ENCODE measurements around the gene WNK2.

Gene WNK2

GRCh38 chr9:93185266-93186214 is 1.6 kb downstream of the WNK2 start:
- no peak for DNase-seq (ENCODE audit: low spot score)

GRCh38 chr9:93186215-93186945 is 2.4 kb downstream of the WNK2 start:
- DNase-seq (ENCODE audit: low spot score): no peak

DNA sequence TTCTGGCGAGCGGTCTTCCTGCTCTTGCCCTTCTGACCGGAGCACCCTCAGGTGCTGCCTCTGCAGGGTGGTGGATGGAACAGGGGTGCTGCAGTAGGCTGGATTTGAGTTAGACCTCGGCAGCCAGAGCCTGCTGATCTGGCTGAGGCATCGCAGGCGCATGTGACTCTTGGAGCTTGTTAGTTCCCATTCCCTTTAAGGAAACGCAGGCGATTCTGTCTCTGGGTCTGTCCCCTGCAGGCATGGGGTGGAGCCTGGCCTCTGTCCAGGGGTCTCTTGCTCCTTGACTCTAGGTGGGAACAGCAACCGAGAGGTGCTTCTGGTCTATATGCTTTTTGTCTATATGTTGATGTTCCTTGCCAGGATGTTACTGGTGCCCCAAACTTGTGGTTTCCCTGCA is 3.1 kb downstream of the WNK2 start:
- no peak for DNase-seq (ENCODE audit: low spot score)

DNA sequence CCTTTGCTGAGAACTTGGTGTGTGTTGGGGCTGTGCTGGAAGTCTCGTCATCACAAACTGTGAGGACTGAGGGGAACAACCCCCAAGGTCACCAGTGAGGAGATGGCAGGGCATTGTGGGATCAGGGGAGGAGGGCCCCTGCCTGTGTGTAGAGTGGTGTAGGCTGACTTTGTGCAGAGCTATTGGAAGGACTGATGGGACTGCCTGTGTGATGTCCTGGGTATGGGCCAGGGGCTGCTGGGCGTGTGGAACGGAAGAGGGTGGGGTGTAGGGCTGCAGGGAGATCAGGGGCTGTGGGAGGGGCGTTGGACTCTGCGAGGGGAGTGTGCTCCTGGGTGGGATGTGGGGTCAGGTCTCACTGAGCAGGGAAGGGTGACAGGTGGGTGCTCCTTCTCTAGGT is 3.6 kb downstream of the WNK2 start:
- no peak for DNase-seq (ENCODE audit: low spot score)

- DNase-seq (ENCODE audit: low spot score): no peak
Measured at GRCh38 chr9:93188426-93189368, 4.8 kb downstream of the WNK2 start.

DNA sequence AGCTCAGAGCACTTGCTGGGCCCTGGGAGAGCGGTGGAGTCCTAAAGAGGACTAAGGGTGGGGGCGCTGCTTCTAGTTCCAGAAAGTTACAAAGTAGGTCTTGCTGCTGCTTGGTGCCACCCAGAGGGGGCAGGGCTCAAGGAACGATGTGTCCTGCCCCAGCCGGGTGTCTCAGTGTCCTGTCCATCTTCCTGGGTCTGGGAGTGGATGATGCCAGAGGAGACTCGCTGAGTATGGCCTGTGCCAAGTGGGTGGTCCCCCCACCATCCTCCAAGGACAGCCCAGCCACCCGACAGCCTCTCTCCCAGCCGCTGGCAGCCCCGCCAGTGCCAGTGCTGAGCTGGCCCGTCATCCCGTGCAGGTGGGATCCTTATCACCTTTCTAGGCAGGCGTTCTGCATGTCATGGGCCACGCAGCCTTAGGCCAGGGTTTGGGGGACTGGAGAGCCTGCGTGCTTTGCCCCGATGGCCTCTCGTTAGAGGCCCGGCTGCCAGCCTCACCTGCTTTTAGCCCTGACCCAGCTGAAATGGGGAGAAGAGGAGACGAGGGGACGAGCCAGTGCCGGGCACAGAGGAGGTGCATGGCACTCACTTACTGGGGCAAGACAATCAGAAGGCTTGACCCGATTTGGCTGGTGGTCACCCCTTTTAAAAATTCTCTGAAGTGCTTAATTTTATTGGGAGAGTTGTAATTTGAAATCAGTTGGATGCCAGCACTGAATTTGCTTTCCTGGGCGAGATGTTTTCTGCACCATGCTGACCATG is 5.6 kb downstream of the WNK2 start:
- no peak for DNase-seq (ENCODE audit: low spot score)

DNA sequence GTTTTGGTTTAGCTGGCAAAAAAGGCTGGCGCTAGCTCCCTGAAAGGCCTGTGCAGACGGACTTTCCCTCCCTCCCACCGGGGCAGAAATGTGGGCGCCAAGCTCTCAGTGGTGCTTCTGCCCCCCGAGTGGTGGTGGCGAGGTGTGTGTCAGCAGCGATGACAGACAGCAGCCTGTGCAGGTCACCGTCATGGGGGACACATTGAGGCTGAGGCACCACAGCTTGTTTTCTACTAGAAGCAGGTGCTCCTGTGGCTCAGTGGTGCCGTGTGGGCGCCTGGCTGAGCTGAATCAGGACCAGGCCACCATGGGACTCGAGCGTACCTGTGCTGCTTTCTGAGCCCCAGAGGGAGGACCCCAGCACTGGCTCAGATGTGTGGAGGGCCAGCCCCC is 6.2 kb downstream of the WNK2 start:
- no peak for DNase-seq (ENCODE audit: low spot score)

DNA sequence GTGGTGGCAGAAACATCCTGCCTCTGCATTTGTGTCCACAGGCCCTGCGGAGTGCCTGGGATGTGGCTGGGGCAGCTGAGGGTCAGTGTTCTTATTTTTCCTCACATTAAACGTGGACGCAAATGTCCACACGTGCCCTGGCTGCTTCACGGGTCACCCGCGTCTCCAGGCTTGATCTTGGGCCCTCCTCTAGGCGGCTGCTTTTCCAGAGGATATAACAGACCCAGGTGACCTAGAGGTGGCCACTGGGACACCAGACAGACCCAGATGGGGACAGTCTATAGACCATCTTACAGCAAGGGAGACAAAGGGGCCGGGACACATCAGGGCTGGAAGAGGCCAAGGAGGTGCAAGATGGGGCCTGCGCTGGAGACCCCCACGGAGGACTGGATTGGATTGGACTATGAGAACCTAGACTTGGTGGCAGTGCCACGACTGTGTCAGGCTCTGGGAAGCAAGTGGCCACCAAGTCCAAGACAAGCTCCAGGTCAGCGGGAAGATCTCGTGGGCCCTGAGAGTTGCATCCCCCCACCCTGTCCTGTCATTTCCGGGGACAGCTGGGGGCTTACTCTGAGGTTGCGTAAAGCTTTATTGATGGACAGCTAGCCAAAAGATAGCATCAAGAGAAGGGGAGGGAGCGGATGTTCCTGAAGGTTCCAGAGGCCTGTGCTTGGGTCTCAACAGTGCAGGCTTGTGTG is 6.9 kb downstream of the WNK2 start:
- DNase-seq (ENCODE audit: low spot score): no peak

DNA sequence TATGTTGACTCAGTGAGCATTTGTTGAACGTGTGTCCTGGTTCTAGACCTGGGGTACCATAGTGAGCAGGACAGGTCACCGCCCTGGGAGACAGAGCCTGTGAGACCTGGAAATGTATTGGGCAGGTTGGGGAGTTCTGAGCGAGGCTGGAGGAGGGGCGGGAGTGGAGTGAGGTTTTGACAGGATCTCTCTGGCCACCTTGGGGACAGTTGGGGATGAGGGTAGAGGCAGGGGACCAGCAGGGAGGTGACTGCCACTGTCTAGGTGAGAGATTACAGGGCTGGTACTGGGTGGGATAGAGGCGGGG is 7.4 kb downstream of the WNK2 start:
- no peak for DNase-seq (ENCODE audit: low spot score)

- no peak for DNase-seq (ENCODE audit: low spot score)
Measured at GRCh38 chr9:93192721-93193387, 8.9 kb downstream of the WNK2 start.

- no peak for DNase-seq (ENCODE audit: low spot score)
Measured at GRCh38 chr9:93193388-93194220, 9.7 kb downstream of the WNK2 start.

DNA sequence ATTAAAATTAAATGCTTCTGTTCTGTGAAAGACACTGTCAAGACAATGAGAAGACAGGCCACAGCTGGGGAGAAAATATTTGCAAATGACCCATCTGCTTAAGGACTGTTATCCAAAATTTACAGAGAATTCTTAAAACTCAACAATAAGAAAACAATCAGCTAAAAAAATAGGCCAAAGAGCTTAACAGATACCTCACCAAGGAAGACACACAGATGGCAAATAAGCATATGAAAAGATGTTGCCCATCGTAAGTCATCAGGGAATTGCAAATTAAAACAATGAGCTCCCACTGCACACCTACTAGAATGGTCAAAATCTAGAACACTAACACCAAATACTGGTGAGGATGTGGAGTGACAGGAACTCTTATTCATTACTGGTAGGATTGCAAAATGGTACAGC is 10.3 kb downstream of the WNK2 start:
- DNase-seq (ENCODE audit: low spot score): no peak

DNA sequence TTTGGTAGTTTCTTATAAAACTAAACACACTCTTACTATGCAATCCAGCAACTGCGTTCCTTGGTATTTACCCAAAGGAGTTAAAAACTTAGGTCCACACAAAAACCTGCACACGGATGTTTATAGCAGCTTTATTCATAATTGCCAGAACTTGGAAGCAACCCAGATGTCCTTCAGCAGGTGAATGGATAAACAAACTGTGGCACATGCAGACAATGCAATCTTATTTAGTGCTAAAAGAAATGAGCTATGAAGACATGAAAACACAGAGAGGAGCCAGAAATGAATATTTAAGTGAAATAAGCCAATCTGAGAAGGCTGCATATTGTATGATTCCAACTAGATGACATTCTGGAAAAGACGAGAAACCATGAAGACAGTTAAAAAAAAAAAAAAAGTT is 10.7 kb downstream of the WNK2 start:
- DNase-seq (ENCODE audit: low spot score): no peak

DNA sequence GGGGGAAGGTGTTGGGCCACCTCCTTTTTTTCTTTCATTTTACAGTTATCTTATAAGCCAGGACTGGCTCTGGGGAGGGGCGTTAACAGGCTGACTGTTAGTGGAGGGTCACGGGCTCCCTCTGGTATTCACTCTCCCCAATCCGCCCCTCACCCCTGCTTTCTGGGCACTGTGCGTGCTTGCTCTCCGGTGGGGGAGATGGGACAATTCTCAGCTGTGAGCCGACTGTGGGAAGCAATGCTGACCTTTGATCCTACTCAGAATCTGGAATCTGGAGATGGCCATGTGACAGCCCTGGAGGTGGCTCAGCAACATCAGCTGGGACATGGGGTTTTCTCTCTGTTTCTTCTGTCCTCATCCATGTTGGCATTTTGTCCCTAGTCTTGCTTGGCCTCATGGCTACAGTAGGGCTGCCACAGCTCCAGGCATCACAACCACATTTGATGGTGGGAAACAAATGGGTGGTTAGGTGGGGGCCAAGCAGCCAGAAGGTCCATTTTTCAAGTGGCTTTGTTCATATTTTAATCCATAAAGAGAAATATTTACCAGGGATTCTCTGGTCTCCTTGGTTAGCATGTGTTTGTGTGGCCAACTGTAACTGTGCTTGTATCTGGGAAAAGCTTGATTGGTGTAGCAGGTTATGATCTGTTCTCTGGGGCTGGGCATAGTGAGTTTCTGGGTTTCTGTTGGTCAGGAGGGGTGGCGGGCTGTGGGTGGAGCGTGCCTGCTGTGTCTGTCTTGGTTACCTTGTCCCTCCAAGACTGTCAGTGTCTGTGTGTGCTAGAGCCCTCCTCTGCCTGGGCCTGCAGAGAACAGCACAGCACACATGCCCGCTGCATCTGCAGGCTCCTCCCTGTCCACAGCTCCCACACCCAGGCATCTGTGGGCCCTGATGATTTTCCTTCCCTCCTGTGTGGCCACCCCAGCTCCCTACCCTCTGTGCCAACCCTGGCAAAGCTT is 12.4 kb downstream of the WNK2 start:
- DNase-seq (ENCODE audit: low spot score): no peak

- DNase-seq (ENCODE audit: low spot score): no peak
Measured at GRCh38 chr9:93197670-93198069, 13.7 kb downstream of the WNK2 start.

DNA sequence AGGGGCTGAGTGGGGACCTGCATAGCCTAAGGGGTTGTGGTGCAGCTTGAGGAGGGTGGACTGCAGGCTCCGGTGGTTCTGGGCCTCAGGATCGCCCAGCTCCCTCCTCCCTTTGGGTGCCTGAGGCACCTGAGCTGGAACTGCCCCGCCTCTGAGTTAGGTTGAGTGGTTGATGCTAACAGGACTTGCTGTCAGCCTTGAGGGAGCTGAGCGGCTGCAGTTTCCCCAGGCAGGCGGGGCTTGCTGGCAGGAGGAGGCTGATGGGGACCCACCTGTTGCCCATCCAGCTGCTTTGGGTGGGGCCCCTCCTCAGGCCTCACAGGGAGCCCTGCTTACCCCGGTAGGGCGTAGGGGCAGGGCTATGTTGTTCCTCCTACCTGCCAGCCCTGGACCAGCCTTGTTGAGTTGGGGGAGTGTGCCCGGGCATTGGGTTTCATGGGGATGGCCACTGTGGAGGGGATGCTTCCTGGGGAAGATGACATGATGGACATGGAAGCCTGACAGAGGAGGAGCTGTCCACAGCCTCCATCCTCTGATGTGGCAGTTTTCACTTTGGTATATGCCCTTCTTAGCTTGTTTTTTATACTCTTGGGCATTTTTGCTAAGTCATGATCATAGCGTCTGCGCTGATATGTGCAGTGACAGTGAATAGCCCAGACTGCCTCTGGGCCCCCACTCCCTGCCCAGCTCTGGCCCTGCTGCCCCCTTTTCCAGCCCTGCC is 14.3 kb downstream of the WNK2 start:
- DNase-seq (ENCODE audit: low spot score): no peak

- no peak for DNase-seq (ENCODE audit: low spot score)
Measured at GRCh38 chr9:93198838-93199625, 15.1 kb downstream of the WNK2 start.
